WTC11 (cell line): ENCODE measurements around the gene TJP3. TPM values are rescaled to one million over a fixed set of nuclear protein-coding genes. Genes with fewer than 3 reads are reported as not detected.

Source experiments
- ATAC-seq: fragments of 200-7000 bp; cut with Tn5 transposase; 2 replicates; pipeline ENCODE4 v1.10.0; 2021; ENCODE audit warnings: mild to moderate bottlenecking, moderate library complexity
- CTCF ChIA-PET: fragments of 300-600 bp; sonication (Branson Sonifier 250); formaldehyde crosslinking; loops from one replicate; lab custom pipeline; 2021; ENCODE audit warnings: antibody characterized with exemption; lab: Charles Lee
- POLR2A ChIA-PET: fragments of 350-600 bp; sonication (Branson Sonifier 250); formaldehyde crosslinking; loops from one replicate; lab custom pipeline; 2021; ENCODE audit warnings: antibody characterized with exemption; lab: Charles Lee
- DNase-seq: peaks from one replicate; pipeline ENCODE4 v3.0.0; 2021; ENCODE audit warnings: low spot score
- H3K27ac Mint-ChIP-seq: 2 replicates; pipeline ENCODE4 v1.8.0; 2021; ENCODE audit warnings: mixed read lengths
- H3K27me3 Mint-ChIP-seq: 2 replicates; pipeline ENCODE4 v1.8.0; 2021; ENCODE audit warnings: low read depth, mild to moderate bottlenecking, moderate library complexity, mixed read lengths
- H3K36me3 Mint-ChIP-seq: 2 replicates; pipeline ENCODE4 v1.8.0; 2021; ENCODE audit warnings: mixed read lengths
- H3K4me1 Mint-ChIP-seq: 2 replicates; pipeline ENCODE4 v1.8.0; 2022; ENCODE audit warnings: mixed read lengths
- H3K4me3 Mint-ChIP-seq: 2 replicates; pipeline ENCODE4 v1.8.0; 2021; ENCODE audit warnings: mild to moderate bottlenecking, moderate library complexity, mixed read lengths
- H3K9me3 Mint-ChIP-seq: 2 replicates; pipeline ENCODE4 v1.8.0; 2021; ENCODE audit warnings: mixed read lengths
- AR ChIP-seq: fragments of 250-450 bp; sonication (Bioruptor Pico); IDR thresholded peaks from 2 replicates; pipeline ENCODE4 v1.9.0; 2021; ENCODE audit warnings: mild to moderate bottlenecking
- ATF1 ChIP-seq: sonication (generic); formaldehyde crosslinking; IDR thresholded peaks from 2 replicates; pipeline ENCODE4 v1.8.1; 2023; ENCODE audit warnings: mild to moderate bottlenecking, moderate library complexity, missing genetic modification reagents
- EMX1 ChIP-seq: fragments of 250-450 bp; sonication (Bioruptor Pico); IDR thresholded peaks from 2 replicates; pipeline ENCODE4 v1.8.0; 2021; ENCODE audit warnings: mild to moderate bottlenecking
- ESRRA ChIP-seq: sonication (generic); formaldehyde crosslinking; IDR thresholded peaks from 2 replicates; pipeline ENCODE4 v1.8.1; 2022; ENCODE audit warnings: mild to moderate bottlenecking, missing genetic modification reagents, borderline replicate concordance
- GRHL2 ChIP-seq: fragments of 250-450 bp; sonication (Bioruptor Pico); IDR thresholded peaks from 2 replicates; pipeline ENCODE4 v1.8.0; 2022; ENCODE audit warnings: mild to moderate bottlenecking, moderate library complexity; ENCODE audit not compliant: insufficient replicate concordance, severe bottlenecking
- JUN ChIP-seq: sonication (generic); formaldehyde crosslinking; IDR thresholded peaks from 2 replicates; pipeline ENCODE4 v1.8.0; 2023; ENCODE audit warnings: mild to moderate bottlenecking, missing genetic modification reagents
- MAX ChIP-seq: sonication (generic); formaldehyde crosslinking; IDR thresholded peaks from 2 replicates; pipeline ENCODE4 v1.8.0; 2022; ENCODE audit warnings: mild to moderate bottlenecking, missing genetic modification reagents
- NR3C1 ChIP-seq: sonication (generic); formaldehyde crosslinking; conservative IDR thresholded peaks from 2 replicates; pipeline ENCODE4 v1.8.1; 2023; ENCODE audit warnings: low read depth, mild to moderate bottlenecking, missing genetic modification reagents
- OVOL2 ChIP-seq: fragments of 250-450 bp; sonication (Bioruptor Pico); IDR thresholded peaks from 2 replicates; pipeline ENCODE4 v1.9.0; 2021; ENCODE audit warnings: mild to moderate bottlenecking, borderline replicate concordance
- SMAD4 ChIP-seq: sonication (generic); formaldehyde crosslinking; IDR thresholded peaks from 2 replicates; pipeline ENCODE4 v1.8.0; 2022; ENCODE audit warnings: mild to moderate bottlenecking, missing genetic modification reagents
- STAT6 ChIP-seq: sonication (generic); formaldehyde crosslinking; conservative IDR thresholded peaks from 2 replicates; pipeline ENCODE4 v1.8.1; 2023; ENCODE audit warnings: mild to moderate bottlenecking, low read depth, missing genetic modification reagents, moderate library complexity
- TEAD4 ChIP-seq: sonication (generic); formaldehyde crosslinking; IDR thresholded peaks from 2 replicates; pipeline ENCODE4 v1.8.0; 2022; ENCODE audit warnings: mild to moderate bottlenecking, missing genetic modification reagents
- ZNF263 ChIP-seq: sonication (generic); formaldehyde crosslinking; IDR thresholded peaks from 2 replicates; pipeline ENCODE4 v1.8.1; 2022; ENCODE audit warnings: low read depth, mild to moderate bottlenecking, moderate library complexity, missing genetic modification reagents
- ZNF416 ChIP-seq: fragments of 250-450 bp; sonication (Bioruptor Pico); IDR thresholded peaks from 2 replicates; pipeline ENCODE4 v1.9.0; 2021; ENCODE audit warnings: mild to moderate bottlenecking, inconsistent platforms
- ZNF512 ChIP-seq: sonication (generic); formaldehyde crosslinking; IDR thresholded peaks from 2 replicates; pipeline ENCODE4 v1.8.1; 2022; ENCODE audit warnings: missing genetic modification reagents, borderline replicate concordance
- ZSCAN18 ChIP-seq: fragments of 250-450 bp; sonication (Bioruptor Pico); IDR thresholded peaks from 2 replicates; pipeline ENCODE4 v2.1.2; 2022; ENCODE audit warnings: mild to moderate bottlenecking, moderate library complexity
- total RNA-seq: library from RNA; stranded (reverse); gene quantifications from 3 replicates; pipeline ENCODE4 v1.2.3, GENCODE V29; 2021
- TF ChIP-seq, protein P1 (sequence below): fragments of 250-450 bp; sonication (Bioruptor Pico); IDR thresholded peaks from 2 replicates; pipeline ENCODE4 v1.9.0; 2021; ENCODE audit warnings: moderate library complexity, mild to moderate bottlenecking, inconsistent platforms, borderline replicate concordance

Gene TJP3
- total RNA-seq, 1 experiment from 2014 or later: 36.2 TPM

- TF ChIP-seq, protein P1, sequence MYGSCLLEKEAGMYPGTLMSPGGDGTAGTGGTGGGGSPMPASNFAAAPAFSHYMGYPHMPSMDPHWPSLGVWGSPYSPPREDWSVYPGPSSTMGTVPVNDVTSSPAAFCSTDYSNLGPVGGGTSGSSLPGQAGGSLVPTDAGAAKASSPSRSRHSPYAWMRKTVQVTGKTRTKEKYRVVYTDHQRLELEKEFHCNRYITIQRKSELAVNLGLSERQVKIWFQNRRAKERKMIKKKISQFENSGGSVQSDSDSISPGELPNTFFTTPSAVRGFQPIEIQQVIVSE: no peak
Observed at GRCh38 chr19:3771906-3772455, 63.8 kb downstream of the TJP3 start, which contains the start of gene RAX2 (continued).

DNA sequence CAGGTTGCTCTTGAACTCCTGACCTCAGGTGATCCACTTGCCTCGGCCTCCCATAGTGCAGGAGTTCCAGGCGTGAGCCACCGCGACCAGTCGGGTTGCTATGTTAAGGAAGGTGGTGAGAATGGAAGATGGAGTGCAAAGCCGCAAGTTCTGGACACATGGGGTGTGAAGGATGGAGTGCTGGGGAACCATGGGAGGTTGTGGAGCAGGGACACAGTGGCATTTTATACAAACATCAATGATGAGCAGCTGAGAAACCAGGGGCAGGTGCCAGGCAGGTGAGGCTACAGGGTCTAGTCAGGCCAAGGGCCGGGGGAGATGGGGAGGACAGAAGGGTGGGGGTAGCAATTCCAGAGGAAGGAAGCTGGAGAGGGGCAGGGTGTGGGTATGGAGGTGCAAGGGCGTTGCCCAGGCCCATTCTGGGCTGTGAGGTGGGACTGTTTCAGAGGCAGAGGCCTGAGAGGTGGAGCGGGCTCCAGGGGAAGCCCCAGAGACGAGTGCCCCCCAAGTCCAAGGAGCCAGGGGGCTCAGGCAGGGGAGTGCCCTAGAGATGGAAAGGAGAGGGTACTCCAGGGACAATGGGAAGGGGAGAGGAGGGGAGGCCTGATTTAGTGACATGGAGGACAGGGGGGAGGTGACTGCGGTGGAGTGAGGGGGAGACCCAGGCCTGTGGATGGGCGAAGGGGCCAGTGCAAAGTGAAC, 65.8 kb downstream of the TJP3 start:
- CTCF ChIA-PET: interaction anchor here (1.0 to 2.9 kb wide), 4 partner anchors 10 to 81 kb away, joined by 3 to 10 read pairs (median 4); no protein-coding TSS in a partner anchor
- no peak for ATAC-seq
- Mint-ChIP-seq H3K4me1 (peaks cover 5% of the 10 kb centered on the region), H3K27ac (peak overlapping the region; percentile 77; the same call in 1 of the 2 replicates), H3K27me3 (no peaks in the 10 kb centered on the region), H3K4me3 (no peak overlapping the region), H3K36me3 (no peaks in the 10 kb centered on the region), H3K9me3 (no peaks in the 10 kb centered on the region)
- DNase-seq: no peak
- POLR2A ChIA-PET: no interaction called here
- no peak for TF ChIP-seq ZNF512 (CRISPR knock-in tag)
- no peak for TF ChIP-seq ZNF263
- no peak for TF ChIP-seq MAX (CRISPR knock-in tag)
- TF ChIP-seq OVOL2 (CRISPR knock-in tag): no peak
- no peak for TF ChIP-seq TEAD4 (CRISPR knock-in tag)
- TF ChIP-seq AR: no peak
- TF ChIP-seq SMAD4 (CRISPR knock-in tag): no peak
- TF ChIP-seq, all 79 proteins: peak for 0

DNA sequence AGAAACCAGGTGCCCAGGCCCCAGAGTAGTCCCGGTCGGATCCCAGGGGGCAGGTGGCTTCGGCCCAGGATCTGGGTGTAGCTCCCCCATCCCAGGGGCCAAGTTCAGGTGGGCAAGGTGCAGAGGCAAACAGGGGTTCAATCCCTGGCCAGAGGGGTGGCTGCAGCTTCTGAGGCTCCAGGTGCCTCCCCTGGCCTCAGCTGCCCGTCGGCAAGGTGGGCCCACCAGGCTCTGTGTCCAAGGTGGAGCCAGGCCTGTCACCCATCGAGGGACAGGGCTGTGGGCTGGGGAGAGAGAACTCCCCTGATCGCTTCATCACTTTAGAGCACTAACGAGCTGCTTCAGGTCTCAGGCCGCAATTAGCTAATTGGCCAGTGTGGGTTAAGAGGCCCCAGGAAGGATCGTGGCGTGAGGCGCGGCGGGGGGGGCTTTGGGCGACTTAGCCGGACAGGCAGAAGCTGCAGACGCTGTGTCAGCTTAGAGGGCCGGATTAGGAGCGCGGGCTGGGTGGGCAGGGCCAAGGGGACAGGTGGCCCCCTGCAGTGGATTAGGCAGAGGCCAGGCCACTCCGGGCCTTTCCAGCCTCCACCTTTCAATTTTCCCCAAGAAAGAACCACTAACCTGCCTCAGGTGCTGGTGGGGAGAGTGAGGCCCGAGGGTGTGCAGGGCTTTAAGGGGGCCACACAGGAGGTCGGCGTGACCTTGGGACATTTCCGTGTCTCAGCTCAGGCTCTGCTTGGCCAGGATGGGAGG, 66.6 kb downstream of the TJP3 start:
- H3K4me3 Mint-ChIP-seq: no peak overlapping the region
- H3K36me3 Mint-ChIP-seq: no peaks in the 10 kb centered on the region
- H3K9me3 Mint-ChIP-seq: no peaks in the 10 kb centered on the region
- POLR2A ChIA-PET: interaction anchor here (0.9 kb wide), 1 partner anchor 12 kb away, joined by 3 read pairs; the partner anchor contains the start of gene MRPL54
- H3K4me1 Mint-ChIP-seq: peaks cover 5% of the 10 kb centered on the region
- CTCF ChIA-PET: interaction anchor here (0.5 to 2.9 kb wide), 7 partner anchors 9 to 213 kb away, joined by 3 to 10 read pairs (median 3); partner anchors contain the start of gene GIPC3
- no peaks in the 10 kb centered on the region for H3K27me3 Mint-ChIP-seq
- no peak for ATAC-seq
- peak overlapping the region; percentile 63; the same call in 1 of the 2 replicates for H3K27ac Mint-ChIP-seq
- no peak for DNase-seq
- TF ChIP-seq ZNF416 (CRISPR knock-in tag) (no peak), STAT6 (CRISPR knock-in tag) (no peak), NR3C1 (no peak), ESRRA (no peak), GRHL2 (CRISPR knock-in tag) (no peak), AR (no peak), EMX1 (CRISPR knock-in tag) (no peak), JUN (CRISPR knock-in tag) (no peak), ATF1 (CRISPR knock-in tag) (no peak), ZSCAN18 (CRISPR knock-in tag) (no peak)
